ENCODE measurements around the gene KRTAP5-3.
"Not testable (repeated sequence)": the region's sequence is repeated elsewhere in the genome, so short reads cannot be mapped to it uniquely, and the experiment has no call there.

KRTAP5-3 gene

DNA sequence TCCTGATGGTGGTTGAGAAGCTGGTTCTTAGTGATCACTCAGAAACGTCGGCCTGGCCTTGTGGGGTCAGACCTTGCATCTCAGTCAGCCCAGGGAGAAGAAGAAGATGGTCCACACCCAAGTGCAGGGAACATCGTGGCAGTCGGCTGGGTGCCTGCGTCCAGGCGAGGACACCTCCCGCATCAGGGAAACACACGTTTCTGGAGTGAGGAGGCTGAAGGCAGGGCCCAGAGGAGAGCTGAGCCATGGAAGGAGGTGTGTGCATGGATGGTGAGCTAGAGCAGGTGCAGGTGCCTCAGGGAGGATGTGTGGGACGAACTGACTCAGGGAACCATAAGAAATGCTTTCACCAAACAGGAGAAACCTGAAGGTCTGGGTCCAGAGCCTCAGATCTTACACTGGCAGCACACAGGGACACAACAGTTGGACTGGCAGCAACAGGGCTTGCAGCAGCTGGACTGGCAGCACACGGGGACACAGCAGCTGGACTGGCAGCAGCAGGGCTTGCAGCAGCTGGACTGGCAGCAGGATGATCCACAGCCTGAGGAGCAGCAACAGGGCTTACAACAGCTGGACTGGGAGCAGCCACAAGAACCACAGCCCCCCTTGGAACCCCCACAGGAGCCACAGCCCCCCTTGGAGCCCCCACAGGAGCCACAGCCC is 10.8 kb downstream of the KRTAP5-3 start:
- TF ChIP-seq, protein P1, sequence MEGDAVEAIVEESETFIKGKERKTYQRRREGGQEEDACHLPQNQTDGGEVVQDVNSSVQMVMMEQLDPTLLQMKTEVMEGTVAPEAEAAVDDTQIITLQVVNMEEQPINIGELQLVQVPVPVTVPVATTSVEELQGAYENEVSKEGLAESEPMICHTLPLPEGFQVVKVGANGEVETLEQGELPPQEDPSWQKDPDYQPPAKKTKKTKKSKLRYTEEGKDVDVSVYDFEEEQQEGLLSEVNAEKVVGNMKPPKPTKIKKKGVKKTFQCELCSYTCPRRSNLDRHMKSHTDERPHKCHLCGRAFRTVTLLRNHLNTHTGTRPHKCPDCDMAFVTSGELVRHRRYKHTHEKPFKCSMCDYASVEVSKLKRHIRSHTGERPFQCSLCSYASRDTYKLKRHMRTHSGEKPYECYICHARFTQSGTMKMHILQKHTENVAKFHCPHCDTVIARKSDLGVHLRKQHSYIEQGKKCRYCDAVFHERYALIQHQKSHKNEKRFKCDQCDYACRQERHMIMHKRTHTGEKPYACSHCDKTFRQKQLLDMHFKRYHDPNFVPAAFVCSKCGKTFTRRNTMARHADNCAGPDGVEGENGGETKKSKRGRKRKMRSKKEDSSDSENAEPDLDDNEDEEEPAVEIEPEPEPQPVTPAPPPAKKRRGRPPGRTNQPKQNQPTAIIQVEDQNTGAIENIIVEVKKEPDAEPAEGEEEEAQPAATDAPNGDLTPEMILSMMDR (conservative IDR thresholded peaks at IDR 0.05): no peak
- TF ChIP-seq ZFX (IDR thresholded peaks at IDR 0.05): no peak
- no peak overlapping the region for H3K27ac ChIP-seq

DNA sequence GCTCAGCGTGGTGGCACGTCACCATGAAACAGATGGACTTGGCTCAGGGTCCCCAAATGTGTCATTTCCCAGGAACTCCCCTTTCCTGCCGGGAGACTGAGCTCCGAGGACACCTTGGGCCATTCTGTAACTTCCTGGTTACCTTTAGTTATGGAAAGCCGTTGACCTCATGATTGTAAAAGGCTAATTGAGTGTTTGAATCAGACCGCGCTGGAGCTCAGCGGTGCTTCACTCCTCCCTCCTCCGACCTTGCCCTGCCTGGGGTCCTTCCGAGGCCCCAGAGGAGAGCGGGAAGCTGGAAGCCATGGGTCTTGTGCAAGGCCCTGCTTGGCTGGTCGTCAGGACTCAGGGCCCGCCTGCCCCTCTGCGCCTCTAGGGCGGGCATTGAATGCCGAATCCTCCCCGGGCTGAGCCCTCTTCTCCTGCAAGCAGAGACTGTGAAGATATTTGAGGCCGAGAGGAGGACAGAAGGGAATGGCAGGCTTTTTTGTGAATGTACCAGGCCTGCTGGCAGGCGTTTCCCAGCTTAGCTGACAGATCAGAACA is 11.6 kb downstream of the KRTAP5-3 start:
- not testable (repeated sequence) for H3K27ac ChIP-seq

DNA sequence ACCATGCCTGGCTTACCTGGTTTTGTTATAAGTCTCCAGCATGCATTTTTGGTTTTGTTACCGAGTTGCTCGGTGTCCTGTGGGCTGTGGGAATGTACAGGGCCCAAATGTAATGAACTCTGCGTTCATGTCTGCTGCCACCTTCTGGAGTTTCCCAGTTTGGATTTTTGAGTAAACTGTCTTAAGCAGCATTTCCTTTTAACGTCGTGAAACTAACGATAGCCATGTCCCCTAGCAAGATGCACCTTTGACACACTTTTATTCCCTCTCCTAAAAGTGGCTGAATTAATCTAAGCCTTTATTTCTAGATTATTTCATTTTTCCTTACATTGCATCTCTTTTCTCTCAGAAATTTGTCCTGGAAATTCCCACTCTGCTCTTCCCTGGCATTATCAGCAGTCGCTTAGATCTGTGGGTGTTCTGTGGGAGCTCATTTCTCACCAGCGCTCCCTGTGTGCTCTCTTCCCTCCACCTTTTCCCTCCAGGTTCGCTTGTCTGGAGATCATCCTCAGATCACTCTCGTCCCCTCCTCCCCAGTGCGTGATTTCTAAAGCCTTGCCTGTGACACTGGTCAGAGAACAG is 12.2 kb downstream of the KRTAP5-3 start:
- H3K27ac ChIP-seq: not testable (repeated sequence)

DNA sequence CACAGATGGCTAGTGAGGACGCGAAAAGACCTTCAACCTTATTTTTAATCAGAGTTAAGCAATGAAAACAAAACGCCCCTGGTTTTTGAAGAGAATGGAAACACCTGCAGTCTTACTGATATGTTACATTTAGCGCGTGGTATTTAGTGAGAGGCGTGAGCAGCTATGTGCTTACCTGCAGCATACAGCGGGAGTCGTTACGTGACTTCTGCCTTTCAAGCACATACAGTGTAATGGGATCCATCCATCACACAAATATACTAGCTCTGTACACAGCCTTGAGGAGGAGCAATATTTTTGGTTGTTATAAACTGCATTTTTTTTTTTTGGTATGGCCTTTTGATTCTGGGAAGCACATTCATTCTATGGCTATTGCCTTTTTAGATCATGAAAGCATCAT is 15.6 kb downstream of the KRTAP5-3 start:
- TF ChIP-seq ZFX (IDR thresholded peaks at IDR 0.05): no peak
- TF ChIP-seq, protein P1 (conservative IDR thresholded peaks at IDR 0.05): no peak
- no peak overlapping the region for H3K27ac ChIP-seq

DNA sequence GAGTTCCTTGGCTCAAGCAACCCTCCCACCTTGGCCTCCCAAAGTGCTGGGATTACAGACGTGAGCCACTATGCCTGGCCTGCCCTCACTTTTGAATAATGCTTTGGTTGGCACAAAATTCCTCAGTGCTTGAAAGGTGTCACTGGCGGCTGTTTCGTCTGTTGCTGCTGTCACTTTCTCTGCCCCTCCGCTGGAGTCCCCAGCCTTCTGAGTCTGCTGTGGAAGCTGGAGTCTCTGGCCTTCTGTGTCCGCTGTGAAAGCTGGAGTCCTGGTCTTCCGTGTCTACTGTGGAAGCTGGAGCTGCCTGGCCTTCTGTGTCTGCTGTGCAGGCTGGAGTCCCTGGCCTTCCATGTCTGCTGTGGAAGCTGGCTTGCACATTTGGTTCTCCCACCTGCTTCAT is 18.3 kb downstream of the KRTAP5-3 start:
- TF ChIP-seq ZFX (IDR thresholded peaks at IDR 0.05): no peak
- TF ChIP-seq, protein P1 (conservative IDR thresholded peaks at IDR 0.05): no peak

DNA sequence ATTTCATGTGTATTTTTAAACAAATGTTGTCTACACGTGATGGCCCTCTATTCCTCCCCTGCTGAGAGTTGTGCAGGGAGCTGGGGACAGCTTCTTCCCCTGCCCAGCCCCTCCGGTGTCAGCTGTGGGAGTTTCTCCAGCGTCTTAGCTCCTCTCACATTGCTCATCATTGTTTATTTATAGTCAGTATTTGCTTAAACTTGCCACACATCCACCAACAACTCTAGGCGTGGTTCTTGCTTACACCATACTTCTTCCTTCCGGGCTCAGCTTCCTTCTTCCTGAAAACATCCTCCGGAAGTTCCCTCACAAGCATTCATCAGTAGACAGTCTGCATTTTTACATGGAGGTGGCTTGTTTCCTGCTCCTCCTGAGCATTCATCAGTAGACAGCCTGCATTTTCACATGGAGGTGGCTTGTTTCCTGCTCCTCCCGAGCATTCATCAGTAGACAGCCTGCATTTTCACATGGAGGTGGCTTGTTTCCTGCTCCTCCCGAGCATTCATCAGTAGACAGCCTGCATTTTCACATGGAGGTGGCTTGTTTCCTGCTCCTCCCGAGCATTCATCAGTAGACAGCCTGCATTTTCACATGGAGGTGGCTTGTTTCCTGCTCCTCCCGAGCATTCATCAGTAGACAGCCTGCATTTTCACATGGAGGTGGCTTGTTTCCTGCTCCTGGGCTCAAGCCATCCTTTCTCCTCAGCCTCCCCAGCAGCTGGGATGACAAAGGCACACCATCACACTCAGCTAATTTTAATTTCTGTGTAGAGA is 18.9 kb downstream of the KRTAP5-3 start:
- not testable (repeated sequence) for H3K27ac ChIP-seq

More for the DNA sequence above, 18.3 kb downstream of the KRTAP5-3 start:
- no peak overlapping the region for H3K27ac ChIP-seq

DNA sequence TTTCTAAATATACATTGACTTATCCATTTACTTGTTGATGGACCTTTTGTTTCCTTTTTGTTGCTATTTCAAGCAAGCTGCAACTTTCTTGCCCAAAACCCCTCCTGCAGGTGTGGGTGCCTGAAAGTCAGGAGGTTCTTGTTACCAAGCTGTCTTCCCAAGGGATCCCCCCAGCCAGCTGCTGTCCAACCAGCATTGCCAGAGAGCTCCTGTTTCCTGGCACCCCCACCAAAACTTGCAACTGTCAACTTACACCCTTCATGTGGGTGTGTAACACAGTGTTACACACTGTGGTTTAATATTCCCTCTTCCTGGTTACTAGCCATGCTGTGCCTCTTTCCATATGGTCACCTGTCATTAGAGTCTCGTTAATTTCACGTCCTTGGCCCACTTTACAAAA is 21.6 kb downstream of the KRTAP5-3 start:
- no peak for TF ChIP-seq ZFX (IDR thresholded peaks at IDR 0.05)
- TF ChIP-seq, protein P1 (conservative IDR thresholded peaks at IDR 0.05): no peak
- H3K27ac ChIP-seq: no peak overlapping the region

DNA sequence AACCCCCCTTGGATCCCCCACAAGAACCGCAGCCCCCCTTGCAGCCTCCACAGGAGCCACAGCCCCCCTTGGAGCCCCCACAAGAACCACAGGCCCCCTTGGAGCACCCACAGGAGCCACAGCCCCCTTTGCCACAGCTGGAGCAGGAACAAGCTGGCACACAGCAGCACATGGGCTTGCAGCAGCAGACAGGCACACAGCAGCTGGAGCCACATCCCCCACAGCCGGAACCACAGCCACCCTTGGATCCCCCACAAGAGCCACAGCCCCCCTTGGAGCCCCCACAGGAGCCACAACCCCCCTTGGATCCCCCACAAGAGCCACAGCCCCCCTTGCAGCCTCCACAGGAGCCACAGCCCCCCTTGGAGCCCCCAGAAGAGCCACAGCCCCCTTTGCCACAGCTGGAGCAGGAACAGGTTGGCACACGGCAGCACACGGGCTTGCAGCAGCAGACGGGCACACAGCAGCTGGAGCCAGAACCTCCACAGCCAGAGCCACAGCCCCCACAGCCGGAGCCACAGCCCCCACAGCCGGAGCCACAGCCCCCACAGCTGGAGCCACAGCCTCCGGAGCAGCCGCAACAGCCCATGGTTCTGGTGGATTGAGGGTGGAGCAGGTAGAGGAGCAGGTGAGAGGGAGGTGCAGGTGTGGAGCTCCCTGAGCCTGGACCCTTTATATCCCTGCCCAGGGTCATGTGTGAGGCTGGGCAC is 23.4 kb downstream of the KRTAP5-3 start, which contains the start of gene KRTAP5-1:
TSS of gene KRTAP5-1 (minus strand) at position 623 of the 710 bp plus-strand sequence. CDS start at position 589, 34 bp downstream.
- not testable (repeated sequence) for H3K27ac ChIP-seq

DNA sequence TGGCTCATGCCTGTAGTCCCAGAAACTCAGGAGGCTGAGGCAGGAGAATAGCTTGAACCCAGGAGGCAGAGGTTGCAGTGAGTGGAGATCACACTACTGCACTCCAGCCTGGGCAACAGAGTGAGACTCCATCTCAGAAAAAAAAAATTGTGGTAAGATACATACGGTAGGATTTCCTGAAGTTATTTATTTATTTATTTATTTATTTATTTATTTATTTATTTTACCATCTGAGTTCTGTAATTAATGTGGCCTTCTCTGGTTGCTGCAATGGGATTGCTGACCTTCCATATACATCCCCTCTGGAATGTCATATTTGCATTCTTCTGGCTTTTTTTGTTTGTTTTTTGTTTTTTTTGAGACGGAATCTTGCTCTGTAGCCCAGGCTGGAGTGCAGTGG is 25.4 kb downstream of the KRTAP5-3 start:
- H3K27ac ChIP-seq: not testable (repeated sequence)
